Activated CD8-positive, alpha-beta memory T cell treated with anti-CD3 and anti-CD28 coated beads for 1 hour (primary cell): ENCODE data around the gene ZNF771.

Experiments
- DNase-seq, 2 donors: peaks; one replicate each; pipeline ENCODE4 v3.0.0-alpha.2; 2020; ENCODE audit warnings: low read depth in 1 of 2; ENCODE audit errors: extremely low read depth in 1 of 2

Gene ZNF771

GRCh38 chr16:30397776-30398660, 9.4 kb upstream of the ZNF771 start:
- no peak for DNase-seq

- DNase-seq, result no peak
Measured at GRCh38 chr16:30398661-30399434, 8.6 kb upstream of the ZNF771 start.

- DNase-seq, result no peak
Measured at GRCh38 chr16:30399435-30400186, 7.8 kb upstream of the ZNF771 start.

GRCh38 chr16:30401768-30402425, 5.5 kb upstream of the ZNF771 start:
- no peak for DNase-seq

GRCh38 chr16:30406795-30407101, 658 bp upstream of the ZNF771 start:
- DNase-seq, result no peak

GRCh38 chr16:30407804-30408534, 563 bp downstream of the ZNF771 start:
- DNase-seq, result no peak

GRCh38 chr16:30409125-30410060, 2.0 kb downstream of the ZNF771 start:
- DNase-seq, result peak; percentile 78 to 91

- DNase-seq, result no peak
Measured at GRCh38 chr16:30413112-30413806, 5.9 kb downstream of the ZNF771 start.

- DNase-seq, result no peak
Measured at GRCh38 chr16:30414159-30414558, 6.8 kb downstream of the ZNF771 start.

GRCh38 chr16:30416047-30416603, 8.7 kb downstream of the ZNF771 start:
- no peak for DNase-seq

GRCh38 chr16:30416624-30417528, 9.5 kb downstream of the ZNF771 start:
- no peak for DNase-seq

GRCh38 chr16:30417529-30418349, 10.3 kb downstream of the ZNF771 start:
- peak; percentile 68 to 83 for DNase-seq

- DNase-seq, result no peak
Measured at GRCh38 chr16:30418350-30419181, 11.2 kb downstream of the ZNF771 start.

- DNase-seq, result no peak
Measured at GRCh38 chr16:30421010-30421409, 13.6 kb downstream of the ZNF771 start.

- no peak for DNase-seq
Measured at GRCh38 chr16:30428055-30428454, 20.6 kb downstream of the ZNF771 start.

- DNase-seq, result no peak
Measured at GRCh38 chr16:30429418-30429677, 21.9 kb downstream of the ZNF771 start.
